Neural crest cell (in vitro differentiated cells): ENCODE data around the gene NR1D2. TPM values are rescaled to one million over a fixed set of nuclear protein-coding genes. Genes with fewer than 3 reads are reported as not detected.

Experiments
- DNase-seq: peaks from one replicate; pipeline ENCODE4 v3.0.0; 2021; ENCODE audit warnings: low read depth, mixed read lengths, low spot score
- H3K27ac Mint-ChIP-seq: one replicate; pipeline ENCODE4 v1.8.0; 2021; ENCODE audit warnings: mild to moderate bottlenecking, mixed read lengths; ENCODE audit not compliant: unreplicated experiment
- H3K27me3 Mint-ChIP-seq: 2 replicates; pipeline ENCODE4 v1.8.0; 2021; ENCODE audit warnings: low read depth, mild to moderate bottlenecking, mixed read lengths
- H3K36me3 Mint-ChIP-seq: 2 replicates; pipeline ENCODE4 v1.8.0; 2021; ENCODE audit warnings: low read depth, mild to moderate bottlenecking, mixed read lengths
- H3K4me1 Mint-ChIP-seq: 2 replicates; pipeline ENCODE4 v1.8.0; 2021; ENCODE audit warnings: mixed read lengths
- H3K4me3 Mint-ChIP-seq: one replicate; pipeline ENCODE4 v1.8.0; 2021; ENCODE audit warnings: mild to moderate bottlenecking, mixed read lengths
- H3K9me3 Mint-ChIP-seq: 2 replicates; pipeline ENCODE4 v1.8.0; 2021; ENCODE audit warnings: mixed read lengths
- CTCF ChIP-seq: fragments of 200-600 bp; sonication (generic); conservative IDR thresholded peaks from 2 replicates; pipeline ENCODE4 v1.5.0; 2021; ENCODE audit warnings: antibody characterized with exemption, mild to moderate bottlenecking
- total RNA-seq: library from RNA; stranded (reverse); gene quantifications from 2 replicates; pipeline ENCODE4 v1.2.1, GENCODE V29; 2021

NR1D2 gene
- total RNA-seq, 1 donor from 2014 or later, result 8.6 TPM

DNA sequence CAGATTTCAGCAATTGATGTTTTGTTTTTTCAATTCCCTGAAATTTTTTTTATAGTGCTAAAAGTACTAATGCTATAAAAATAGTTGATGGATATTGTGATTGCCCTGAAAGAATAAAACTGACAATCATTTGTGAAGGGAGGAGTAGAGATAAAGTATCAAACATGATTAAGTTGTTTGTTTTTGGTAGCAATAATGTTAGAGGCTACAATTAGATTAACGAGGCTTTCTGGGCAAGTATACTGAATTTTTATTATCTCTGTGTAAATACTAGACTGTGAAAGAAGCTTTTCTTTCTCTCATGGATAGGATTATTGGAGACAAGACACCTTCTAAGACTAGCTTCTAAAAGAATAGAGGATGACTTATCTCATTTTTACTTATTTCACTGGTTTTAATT is 15.6 kb downstream of the NR1D2 start:
- Mint-ChIP-seq H3K9me3 (no peaks in the 10 kb centered on the region), H3K27ac (no peak overlapping the region), H3K36me3 (peaks cover 5% of the 10 kb centered on the region), H3K4me1 (peaks cover 3% of the 10 kb centered on the region), H3K4me3 (no peak overlapping the region), H3K27me3 (no peaks in the 10 kb centered on the region)
- TF ChIP-seq CTCF, result no peak
- no peak for DNase-seq

DNA sequence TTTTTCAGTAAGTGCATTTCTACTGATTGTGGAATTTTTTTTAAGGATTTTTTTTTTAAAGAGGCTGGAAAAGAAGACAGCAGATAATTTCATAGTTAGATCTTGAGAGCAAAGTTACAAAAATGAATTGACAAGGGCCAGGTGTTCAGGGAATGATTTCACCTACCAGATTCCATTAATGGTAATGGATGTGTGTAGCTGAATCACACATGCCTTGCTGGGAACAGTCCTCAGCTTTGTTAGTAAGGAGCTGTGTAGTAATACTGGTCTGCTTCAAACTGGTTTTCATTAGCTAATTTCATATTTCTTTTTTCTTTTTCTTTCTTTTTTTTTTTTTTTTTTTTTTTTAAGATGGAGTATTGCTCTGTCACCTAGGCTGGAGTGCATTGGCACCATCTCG is 16.0 kb downstream of the NR1D2 start:
- Mint-ChIP-seq H3K27me3 (no peaks in the 10 kb centered on the region), H3K27ac (no peak overlapping the region), H3K4me3 (no peak overlapping the region), H3K9me3 (no peaks in the 10 kb centered on the region), H3K36me3 (peaks cover 5% of the 10 kb centered on the region), H3K4me1 (peaks cover 3% of the 10 kb centered on the region)
- no peak for TF ChIP-seq CTCF
- no peak for DNase-seq

GRCh38 chr3:23961913-23962312 is 16.8 kb downstream of the NR1D2 start:
- Mint-ChIP-seq H3K9me3 (no peaks in the 10 kb centered on the region), H3K4me3 (no peak overlapping the region), H3K27ac (peak overlapping the region; percentile 5), H3K36me3 (peaks cover 5% of the 10 kb centered on the region), H3K4me1 (peaks cover 3% of the 10 kb centered on the region), H3K27me3 (no peaks in the 10 kb centered on the region)
- no peak for DNase-seq
- no peak for TF ChIP-seq CTCF

DNA sequence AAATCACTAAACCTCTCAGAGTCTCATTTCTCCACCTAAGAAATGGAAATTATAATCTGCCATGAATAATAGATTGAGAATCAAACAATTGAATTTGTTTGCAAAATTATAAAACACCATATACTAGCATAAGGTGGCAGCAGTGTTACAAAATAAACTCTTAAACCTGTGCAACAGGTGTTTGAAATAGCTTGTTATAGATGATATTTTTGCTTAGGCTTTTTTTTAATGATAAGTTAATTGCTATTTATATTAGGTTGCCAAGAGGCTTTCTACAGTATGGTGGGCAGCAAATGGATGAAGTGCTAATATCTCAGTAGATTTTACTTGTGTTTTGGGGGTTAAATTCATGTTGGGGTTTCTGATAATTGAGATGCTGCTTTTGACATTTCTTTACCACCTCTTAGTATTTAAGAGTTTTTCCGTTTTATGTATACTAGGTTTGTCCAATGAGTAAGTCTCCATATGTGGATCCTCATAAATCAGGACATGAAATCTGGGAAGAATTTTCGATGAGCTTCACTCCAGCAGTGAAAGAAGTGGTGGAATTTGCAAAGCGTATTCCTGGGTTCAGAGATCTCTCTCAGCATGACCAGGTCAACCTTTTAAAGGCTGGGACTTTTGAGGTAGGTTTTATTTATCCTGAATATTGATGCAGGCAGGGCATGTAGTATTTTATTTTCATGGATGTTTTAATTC is 19.6 kb downstream of the NR1D2 start:
- no peaks in the 10 kb centered on the region for H3K27me3 Mint-ChIP-seq
- DNase-seq, result no peak
- TF ChIP-seq CTCF, result no peak
- no peaks in the 10 kb centered on the region for H3K4me1 Mint-ChIP-seq
- no peak overlapping the region for H3K27ac Mint-ChIP-seq
- H3K36me3 Mint-ChIP-seq, result peaks cover 8% of the 10 kb centered on the region
- H3K9me3 Mint-ChIP-seq, result no peaks in the 10 kb centered on the region
- no peak overlapping the region for H3K4me3 Mint-ChIP-seq

DNA sequence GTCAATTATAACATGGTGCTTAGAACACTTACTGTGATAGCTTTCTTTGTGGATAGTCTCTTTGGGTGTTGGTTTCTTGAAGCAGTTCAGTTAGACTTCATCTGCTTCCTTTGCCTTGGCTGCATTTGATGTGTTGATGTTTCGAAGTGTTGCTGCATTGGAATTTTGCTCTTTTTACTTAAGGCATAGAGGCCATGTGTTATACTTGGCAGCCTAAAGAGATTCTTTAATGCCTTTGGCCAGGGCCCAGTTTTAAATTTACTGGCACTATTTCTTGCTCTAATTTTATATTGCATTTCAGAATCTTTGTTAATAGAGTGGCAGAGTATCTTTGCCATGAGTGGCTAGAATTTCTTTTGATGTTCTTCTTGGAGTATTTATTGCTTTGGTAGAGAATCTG is 21.2 kb downstream of the NR1D2 start:
- no peak for TF ChIP-seq CTCF
- Mint-ChIP-seq H3K27me3 (no peaks in the 10 kb centered on the region), H3K4me1 (no peaks in the 10 kb centered on the region), H3K36me3 (peaks cover 8% of the 10 kb centered on the region), H3K27ac (no peak overlapping the region), H3K4me3 (no peak overlapping the region), H3K9me3 (no peaks in the 10 kb centered on the region)
- DNase-seq, result no peak
